Activated CD8-positive, alpha-beta memory T cell treated with anti-CD3 and anti-CD28 coated beads for 4 hours (primary cell): Measurements from ENCODE around the gene NUDT17.

Experiments used
- DNase-seq, 2 donors: peaks; one replicate each; pipeline ENCODE4 v3.0.0-alpha.2; 2020; ENCODE audit warnings: low read depth in 2 of 2

The NUDT17 gene

GRCh38 chr1:145847827-145848226 lies 2.4 kb downstream of the NUDT17 start:
- DNase-seq: no peak

GRCh38 chr1:145849356-145850160 lies 4.1 kb downstream of the NUDT17 start:
- no peak for DNase-seq

- DNase-seq: no peak
Observed at GRCh38 chr1:145855426-145855948, 10.1 kb downstream of the NUDT17 start.

GRCh38 chr1:145857170-145857569 lies 11.7 kb downstream of the NUDT17 start:
- no peak for DNase-seq

- DNase-seq: peak in 1 of 2 donors; percentile 34
Observed at GRCh38 chr1:145858238-145858900, 12.9 kb downstream of the NUDT17 start.

GRCh38 chr1:145858901-145859490 lies 13.6 kb downstream of the NUDT17 start, which contains the start of gene PIAS3:
PIAS3 (minus strand) TSS chr1:145859081; CDS start chr1:145858990, 91 bp downstream.
- DNase-seq: peak; percentile 59 to 68

- DNase-seq: peak; percentile 55 to 60
Observed at GRCh38 chr1:145859491-145860023, 14.1 kb downstream of the NUDT17 start.

- DNase-seq: no peak
Observed at GRCh38 chr1:145863282-145864018, 18.0 kb downstream of the NUDT17 start.

- DNase-seq: no peak
Observed at GRCh38 chr1:145868232-145868631, 22.8 kb downstream of the NUDT17 start.

GRCh38 chr1:145871994-145872924 lies 26.8 kb downstream of the NUDT17 start:
- DNase-seq: no peak

- DNase-seq: no peak
Observed at GRCh38 chr1:145874646-145875045, 29.2 kb downstream of the NUDT17 start.

GRCh38 chr1:145877923-145878486 lies 32.6 kb downstream of the NUDT17 start:
- DNase-seq: no peak

GRCh38 chr1:145878724-145879123 lies 33.3 kb downstream of the NUDT17 start:
- DNase-seq: no peak

- no peak for DNase-seq
Observed at GRCh38 chr1:145879775-145880174, 34.3 kb downstream of the NUDT17 start.

- DNase-seq: no peak
Observed at GRCh38 chr1:145884675-145885074, 39.2 kb downstream of the NUDT17 start.

GRCh38 chr1:145885738-145886287 lies 40.4 kb downstream of the NUDT17 start, which contains the start of gene ANKRD35:
ANKRD35 (minus strand) TSS chr1:145885866; CDS start chr1:145885758, 108 bp downstream.
- peak; percentile 65 to 69 for DNase-seq

GRCh38 chr1:145886390-145886789 lies 41.0 kb downstream of the NUDT17 start:
- no peak for DNase-seq

- no peak for DNase-seq
Observed at GRCh38 chr1:145886816-145887215, 41.4 kb downstream of the NUDT17 start.

- DNase-seq: no peak
Observed at GRCh38 chr1:145887631-145888030, 42.2 kb downstream of the NUDT17 start.

GRCh38 chr1:145889722-145890121 lies 44.3 kb downstream of the NUDT17 start:
- DNase-seq: no peak
